ENCODE results near the gene MBD1.

DNA sequence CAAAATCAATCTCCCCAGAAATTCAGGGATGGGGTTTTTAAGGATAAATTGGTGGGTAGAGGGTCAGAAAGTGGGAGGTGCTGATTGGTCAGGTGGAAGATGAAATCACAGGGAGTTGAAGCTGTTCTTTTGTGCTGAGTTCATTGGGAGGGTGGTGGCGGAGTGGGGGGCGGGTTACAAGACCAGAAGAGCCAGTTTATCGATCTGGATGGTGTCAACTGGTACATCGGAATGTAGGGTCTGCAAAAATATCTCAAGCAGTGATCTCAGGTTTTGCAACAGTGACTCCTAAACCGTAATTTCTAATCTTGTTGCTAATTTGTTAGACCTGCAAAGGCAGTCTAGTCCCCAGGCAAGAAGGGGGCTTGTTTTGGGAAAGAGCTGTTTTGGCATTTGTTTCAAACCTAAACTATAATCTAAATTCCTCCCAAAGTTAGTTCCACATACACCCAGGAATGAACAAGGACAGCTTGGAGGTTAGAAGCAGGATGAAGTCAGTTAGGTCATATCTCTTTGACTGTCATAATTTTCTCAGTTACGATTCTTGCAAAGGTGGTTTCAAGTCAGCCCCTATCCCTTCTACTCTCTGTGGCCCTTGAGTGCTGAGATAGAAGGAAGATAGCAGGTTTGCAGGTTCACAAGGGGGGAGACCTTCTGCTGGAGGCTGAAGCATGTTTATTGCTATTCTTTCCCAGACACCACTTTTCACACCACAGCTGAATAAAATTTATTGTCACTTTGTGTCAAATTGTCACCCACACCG lies 18.5 kb upstream of the MBD1 start:
- no peak for TF ChIP-seq FOXK2 (IDR thresholded peaks at IDR 0.05)
- TF ChIP-seq ZNF384 (IDR thresholded peaks at IDR 0.05) = no peak
